ENCODE measurements around the gene KIR3DL1.
"Not testable (repeated sequence)": the region's sequence is repeated elsewhere in the genome, so short reads cannot be mapped to it uniquely, and the experiment has no call there.

KIR3DL1 gene

GRCh38 chr19:54816251-54816650 is at the start of gene KIR3DL1:
KIR3DL1 (plus strand) TSS chr19:54816468.
- not testable (repeated sequence) for H3K36me3 ChIP-seq (ENCODE audit: control insufficient read depth, insufficient read depth, low read length); H3K4me3 ChIP-seq (ENCODE audit: low read depth, low read length); H3K27ac ChIP-seq (ENCODE audit: low read depth, low read length); H3K4me1 ChIP-seq (ENCODE audit: control insufficient read depth, insufficient read depth, low read length); H3K27me3 ChIP-seq (ENCODE audit: control insufficient read depth, insufficient read depth, low read length); H3K9ac ChIP-seq (ENCODE audit: low read depth, low read length)
- peaks cover 93% of the 10 kb centered on the region for H3K9me3 ChIP-seq (ENCODE audit: control insufficient read depth, insufficient read depth, low read length)

GRCh38 chr19:54769646-54770045 is 46.6 kb upstream of the KIR3DL1 start, which contains the start of gene KIR2DL1:
KIR2DL1 (plus strand) TSS chr19:54769793; CDS start chr19:54769851, 58 bp downstream.
- not testable (repeated sequence) for H3K4me3 ChIP-seq (ENCODE audit: low read depth, low read length); H3K9ac ChIP-seq (ENCODE audit: low read depth, low read length); H3K4me1 ChIP-seq (ENCODE audit: control insufficient read depth, insufficient read depth, low read length); H3K27ac ChIP-seq (ENCODE audit: low read depth, low read length); H3K36me3 ChIP-seq (ENCODE audit: control insufficient read depth, insufficient read depth, low read length); H3K27me3 ChIP-seq (ENCODE audit: control insufficient read depth, insufficient read depth, low read length)
- H3K9me3 ChIP-seq (ENCODE audit: control insufficient read depth, insufficient read depth, low read length): peaks cover 18% of the 10 kb centered on the region

GRCh38 chr19:54770511-54770910 is 45.8 kb upstream of the KIR3DL1 start:
- not testable (repeated sequence) for H3K36me3 ChIP-seq (ENCODE audit: control insufficient read depth, insufficient read depth, low read length); H3K4me1 ChIP-seq (ENCODE audit: control insufficient read depth, insufficient read depth, low read length); H3K27me3 ChIP-seq (ENCODE audit: control insufficient read depth, insufficient read depth, low read length); H3K9ac ChIP-seq (ENCODE audit: low read depth, low read length); H3K27ac ChIP-seq (ENCODE audit: low read depth, low read length); H3K4me3 ChIP-seq (ENCODE audit: low read depth, low read length)
- H3K9me3 ChIP-seq (ENCODE audit: control insufficient read depth, insufficient read depth, low read length): peaks cover 13% of the 10 kb centered on the region; the same call in 1 of the 2 replicates

- not testable (repeated sequence) for H3K4me1 ChIP-seq (ENCODE audit: control insufficient read depth, insufficient read depth, low read length); H3K36me3 ChIP-seq (ENCODE audit: control insufficient read depth, insufficient read depth, low read length); H3K9ac ChIP-seq (ENCODE audit: low read depth, low read length); H3K27me3 ChIP-seq (ENCODE audit: control insufficient read depth, insufficient read depth, low read length); H3K4me3 ChIP-seq (ENCODE audit: low read depth, low read length); H3K27ac ChIP-seq (ENCODE audit: low read depth, low read length)
- peaks cover 13% of the 10 kb centered on the region; the same call in 1 of the 2 replicates for H3K9me3 ChIP-seq (ENCODE audit: control insufficient read depth, insufficient read depth, low read length)
Measured at GRCh38 chr19:54771018-54771960, 45.0 kb upstream of the KIR3DL1 start.

- H3K9ac ChIP-seq (ENCODE audit: low read depth, low read length); H3K4me3 ChIP-seq (ENCODE audit: low read depth, low read length); H3K27me3 ChIP-seq (ENCODE audit: control insufficient read depth, insufficient read depth, low read length); H3K27ac ChIP-seq (ENCODE audit: low read depth, low read length); H3K36me3 ChIP-seq (ENCODE audit: control insufficient read depth, insufficient read depth, low read length); H3K4me1 ChIP-seq (ENCODE audit: control insufficient read depth, insufficient read depth, low read length): not testable (repeated sequence)
- peaks cover 13% of the 10 kb centered on the region; the same call in 1 of the 2 replicates for H3K9me3 ChIP-seq (ENCODE audit: control insufficient read depth, insufficient read depth, low read length)
Measured at GRCh38 chr19:54772666-54773065, 43.6 kb upstream of the KIR3DL1 start.

DNA sequence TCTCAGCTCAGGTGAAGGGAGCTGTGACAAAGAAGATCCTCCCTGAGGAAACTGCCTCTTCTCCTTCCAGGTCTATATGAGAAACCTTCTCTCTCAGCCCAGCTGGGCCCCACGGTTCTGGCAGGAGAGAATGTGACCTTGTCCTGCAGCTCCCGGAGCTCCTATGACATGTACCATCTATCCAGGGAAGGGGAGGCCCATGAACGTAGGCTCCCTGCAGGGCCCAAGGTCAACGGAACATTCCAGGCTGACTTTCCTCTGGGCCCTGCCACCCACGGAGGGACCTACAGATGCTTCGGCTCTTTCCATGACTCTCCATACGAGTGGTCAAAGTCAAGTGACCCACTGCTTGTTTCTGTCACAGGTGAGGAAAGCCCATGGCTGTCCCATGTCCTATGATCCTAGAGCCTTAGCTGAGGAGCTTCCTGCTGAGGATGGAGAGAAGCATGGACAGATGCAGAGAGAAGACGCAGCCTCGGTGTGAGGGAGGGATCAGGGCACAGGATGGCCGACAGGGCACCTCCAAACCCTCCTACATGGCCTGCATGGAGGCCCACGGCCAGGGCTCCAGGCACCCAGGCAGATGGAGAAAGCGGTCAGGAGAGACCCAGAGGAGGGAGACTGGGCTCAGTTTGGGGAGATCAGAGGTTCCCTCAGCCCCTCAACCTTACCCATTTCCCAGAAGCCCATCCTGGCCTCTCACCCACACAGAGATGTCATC is 41.0 kb upstream of the KIR3DL1 start:
- not testable (repeated sequence) for H3K9ac ChIP-seq (ENCODE audit: low read depth, low read length); H3K27me3 ChIP-seq (ENCODE audit: control insufficient read depth, insufficient read depth, low read length); H3K9me3 ChIP-seq (ENCODE audit: control insufficient read depth, insufficient read depth, low read length); H3K27ac ChIP-seq (ENCODE audit: low read depth, low read length); H3K4me3 ChIP-seq (ENCODE audit: low read depth, low read length); H3K36me3 ChIP-seq (ENCODE audit: control insufficient read depth, insufficient read depth, low read length); H3K4me1 ChIP-seq (ENCODE audit: control insufficient read depth, insufficient read depth, low read length)

DNA sequence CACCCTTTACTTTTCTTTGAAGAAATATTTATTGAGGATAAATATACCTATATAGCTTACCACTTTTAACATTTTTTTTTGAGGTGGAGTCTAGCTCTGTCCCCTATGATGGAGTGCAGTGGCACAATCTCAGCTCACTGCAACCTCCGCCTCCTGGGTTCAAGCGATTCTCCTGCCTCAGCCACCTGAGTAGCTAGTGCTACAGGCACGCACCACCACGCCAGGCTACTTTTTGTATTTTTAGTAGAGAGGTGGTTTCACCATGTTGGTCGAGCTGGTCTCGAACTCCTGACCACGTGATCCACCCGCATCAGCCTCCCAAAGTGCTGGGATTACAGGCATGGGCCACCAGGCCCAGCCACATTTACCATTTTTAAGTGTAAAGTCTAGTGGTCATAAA is 40.4 kb upstream of the KIR3DL1 start:
- H3K27ac ChIP-seq (ENCODE audit: low read depth, low read length); H3K36me3 ChIP-seq (ENCODE audit: control insufficient read depth, insufficient read depth, low read length); H3K9me3 ChIP-seq (ENCODE audit: control insufficient read depth, insufficient read depth, low read length); H3K4me1 ChIP-seq (ENCODE audit: control insufficient read depth, insufficient read depth, low read length); H3K27me3 ChIP-seq (ENCODE audit: control insufficient read depth, insufficient read depth, low read length); H3K9ac ChIP-seq (ENCODE audit: low read depth, low read length); H3K4me3 ChIP-seq (ENCODE audit: low read depth, low read length): not testable (repeated sequence)

DNA sequence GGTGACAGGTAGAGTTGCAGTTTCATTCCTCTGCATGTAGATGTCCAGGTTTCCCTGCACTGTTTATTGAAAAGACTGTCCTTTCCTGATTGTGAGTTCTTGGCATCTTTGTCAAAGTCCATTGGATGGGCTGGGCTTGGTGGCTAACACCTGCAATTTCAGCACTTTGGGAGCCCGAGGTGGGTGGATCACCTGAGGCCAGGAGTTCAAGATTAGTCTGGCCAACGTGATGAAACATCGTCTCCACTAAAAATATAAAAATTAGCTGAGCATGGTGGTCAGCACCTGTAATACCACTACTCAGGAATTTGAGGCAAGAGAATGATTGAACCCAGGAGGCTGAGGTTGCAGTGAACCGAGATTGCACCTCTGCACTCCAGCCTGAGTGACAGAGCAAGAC is 38.4 kb upstream of the KIR3DL1 start:
- H3K36me3 ChIP-seq (ENCODE audit: control insufficient read depth, insufficient read depth, low read length); H3K4me1 ChIP-seq (ENCODE audit: control insufficient read depth, insufficient read depth, low read length); H3K27ac ChIP-seq (ENCODE audit: low read depth, low read length); H3K9me3 ChIP-seq (ENCODE audit: control insufficient read depth, insufficient read depth, low read length); H3K9ac ChIP-seq (ENCODE audit: low read depth, low read length); H3K27me3 ChIP-seq (ENCODE audit: control insufficient read depth, insufficient read depth, low read length); H3K4me3 ChIP-seq (ENCODE audit: low read depth, low read length): not testable (repeated sequence)

DNA sequence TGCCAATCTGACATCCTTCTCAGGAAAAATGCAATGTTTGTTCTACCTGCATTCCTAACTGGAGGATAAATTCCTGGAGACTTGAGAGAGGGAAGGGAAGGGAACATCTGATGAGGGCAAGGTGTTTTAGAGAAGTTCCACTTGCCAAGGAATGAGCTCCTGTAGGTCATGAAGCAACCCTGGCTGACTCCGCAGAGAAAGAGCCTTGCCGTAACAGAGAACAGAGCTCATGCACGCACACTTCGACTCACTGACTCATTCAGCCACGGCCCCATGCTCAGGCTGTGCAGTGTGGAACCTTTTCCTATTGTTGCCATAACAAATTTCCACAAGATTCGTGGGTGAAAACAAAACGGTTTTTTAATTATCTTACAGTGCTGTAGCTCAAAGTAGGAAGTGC is 37.4 kb upstream of the KIR3DL1 start:
- H3K27me3 ChIP-seq (ENCODE audit: control insufficient read depth, insufficient read depth, low read length); H3K27ac ChIP-seq (ENCODE audit: low read depth, low read length); H3K4me3 ChIP-seq (ENCODE audit: low read depth, low read length); H3K36me3 ChIP-seq (ENCODE audit: control insufficient read depth, insufficient read depth, low read length); H3K9me3 ChIP-seq (ENCODE audit: control insufficient read depth, insufficient read depth, low read length); H3K4me1 ChIP-seq (ENCODE audit: control insufficient read depth, insufficient read depth, low read length); H3K9ac ChIP-seq (ENCODE audit: low read depth, low read length): not testable (repeated sequence)

GRCh38 chr19:54782916-54783315 is 33.4 kb upstream of the KIR3DL1 start:
- H3K27ac ChIP-seq (ENCODE audit: low read depth, low read length); H3K36me3 ChIP-seq (ENCODE audit: control insufficient read depth, insufficient read depth, low read length); H3K4me3 ChIP-seq (ENCODE audit: low read depth, low read length); H3K4me1 ChIP-seq (ENCODE audit: control insufficient read depth, insufficient read depth, low read length); H3K9ac ChIP-seq (ENCODE audit: low read depth, low read length); H3K27me3 ChIP-seq (ENCODE audit: control insufficient read depth, insufficient read depth, low read length): not testable (repeated sequence)
- H3K9me3 ChIP-seq (ENCODE audit: control insufficient read depth, insufficient read depth, low read length): peaks cover 27% of the 10 kb centered on the region

DNA sequence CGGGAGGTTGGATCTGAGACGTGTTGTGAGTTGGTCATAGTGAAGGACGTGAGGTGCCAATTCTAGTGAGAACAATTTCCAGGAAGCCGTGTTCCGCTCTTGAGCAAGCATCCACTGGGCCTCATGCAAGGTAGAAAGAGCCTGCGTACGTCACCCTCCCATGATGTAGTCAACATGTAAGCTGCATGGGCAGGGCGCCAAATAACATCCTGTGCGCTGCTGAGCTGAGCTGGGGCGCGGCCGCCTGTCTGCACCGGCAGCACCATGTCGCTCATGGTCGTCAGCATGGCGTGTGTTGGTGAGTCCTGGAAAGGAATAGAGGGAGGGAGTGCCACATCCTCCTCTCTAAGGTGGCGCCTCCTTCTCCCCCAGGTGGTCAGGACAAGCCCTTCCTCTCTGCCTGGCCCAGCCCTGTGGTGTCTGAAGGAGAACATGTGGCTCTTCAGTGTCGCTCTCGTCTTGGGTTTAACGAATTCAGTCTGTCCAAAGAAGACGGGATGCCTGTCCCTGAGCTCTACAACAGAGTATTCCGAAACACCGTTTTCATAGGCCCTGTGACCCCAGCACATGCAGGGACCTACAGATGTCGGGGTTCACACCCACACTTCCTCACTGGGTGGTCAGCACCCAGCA is 30.1 kb upstream of the KIR3DL1 start:
- H3K4me3 ChIP-seq (ENCODE audit: low read depth, low read length); H3K4me1 ChIP-seq (ENCODE audit: control insufficient read depth, insufficient read depth, low read length); H3K27me3 ChIP-seq (ENCODE audit: control insufficient read depth, insufficient read depth, low read length); H3K9ac ChIP-seq (ENCODE audit: low read depth, low read length); H3K36me3 ChIP-seq (ENCODE audit: control insufficient read depth, insufficient read depth, low read length); H3K27ac ChIP-seq (ENCODE audit: low read depth, low read length): not testable (repeated sequence)
- H3K9me3 ChIP-seq (ENCODE audit: control insufficient read depth, insufficient read depth, low read length): peaks cover 56% of the 10 kb centered on the region
